HS-5 (cell line): Measurements from ENCODE around the gene TJP2.
"Not testable (repeated sequence)": the region's sequence is repeated elsewhere in the genome, so short reads cannot be mapped to it uniquely, and the experiment has no call there.

Source experiments
- DNase-seq: peaks from one replicate; pipeline ENCODE4 v3.0.0-alpha.2; 2012; ENCODE audit warnings: low read depth

Gene TJP2

DNA sequence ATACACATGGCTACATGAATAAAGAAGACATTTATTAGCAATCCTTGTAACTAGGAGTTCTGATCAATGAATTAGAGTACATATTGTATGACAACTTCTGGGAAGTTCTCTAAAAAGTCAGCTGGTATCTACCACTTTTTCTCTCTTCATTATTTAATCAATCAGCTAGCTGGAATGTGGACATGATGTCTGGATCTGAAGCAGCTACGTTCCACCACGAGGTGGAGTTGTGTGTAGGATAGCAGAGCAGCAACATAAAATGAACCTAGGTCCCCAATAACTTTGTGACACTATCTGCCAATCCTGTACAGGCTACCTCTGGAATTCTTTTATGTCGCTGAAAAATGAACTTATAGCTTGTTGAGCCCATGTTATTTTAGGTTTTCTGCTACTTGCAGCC lies 118.0 kb downstream of the TJP2 start:
- no peak for DNase-seq

DNA sequence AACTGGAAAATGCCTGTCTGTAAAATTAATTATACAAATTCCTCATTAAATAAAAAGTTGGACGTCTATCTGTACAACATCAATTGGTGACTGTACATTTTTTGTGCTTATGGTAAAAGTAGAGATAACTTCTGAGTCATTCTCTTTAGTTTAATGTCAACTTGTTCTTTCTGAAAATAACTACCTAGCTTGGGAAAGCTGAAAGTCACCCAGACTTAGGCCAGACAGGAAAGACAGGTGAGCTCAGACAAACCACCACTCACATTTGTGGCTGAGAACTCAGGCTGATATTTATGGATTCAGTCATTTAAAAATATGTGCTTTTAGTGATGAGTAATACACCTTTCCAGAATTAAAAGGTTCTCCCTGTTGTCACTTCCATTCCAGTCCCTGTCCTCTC lies 119.1 kb downstream of the TJP2 start:
- no peak for DNase-seq

DNA sequence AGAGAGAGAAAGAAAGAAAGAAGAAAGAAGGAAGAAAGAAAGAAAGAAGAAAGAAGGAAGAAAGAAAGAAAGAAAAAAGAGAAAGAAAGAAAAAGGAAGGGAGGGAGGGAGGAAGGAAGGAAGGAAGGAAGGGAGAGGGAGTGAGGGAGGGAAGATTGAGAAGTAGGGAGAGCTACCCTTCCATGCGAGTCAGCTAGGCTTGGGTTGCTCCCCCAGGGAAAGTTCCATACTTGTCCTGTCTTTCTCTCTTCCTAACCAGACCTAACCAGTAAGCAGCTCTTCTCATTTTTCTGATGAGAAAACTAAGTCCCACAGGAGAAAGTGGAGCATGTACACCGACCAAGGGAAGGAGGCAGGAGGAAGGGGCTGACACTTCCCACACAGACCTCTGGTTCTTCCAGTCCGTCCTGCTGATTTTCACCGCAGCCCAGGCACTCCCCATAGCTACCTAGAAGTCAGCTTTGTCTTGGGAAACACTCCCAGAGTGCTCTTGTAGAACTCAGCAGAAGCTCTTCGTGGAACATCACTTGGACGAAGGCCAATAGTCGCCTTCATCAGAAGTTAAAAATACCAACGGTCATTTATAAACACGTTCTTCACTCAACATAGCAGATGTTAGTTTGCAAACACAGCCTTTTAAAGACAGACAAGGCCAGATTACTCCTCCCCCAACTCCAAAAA lies 121.9 kb downstream of the TJP2 start:
- no peak for DNase-seq

DNA sequence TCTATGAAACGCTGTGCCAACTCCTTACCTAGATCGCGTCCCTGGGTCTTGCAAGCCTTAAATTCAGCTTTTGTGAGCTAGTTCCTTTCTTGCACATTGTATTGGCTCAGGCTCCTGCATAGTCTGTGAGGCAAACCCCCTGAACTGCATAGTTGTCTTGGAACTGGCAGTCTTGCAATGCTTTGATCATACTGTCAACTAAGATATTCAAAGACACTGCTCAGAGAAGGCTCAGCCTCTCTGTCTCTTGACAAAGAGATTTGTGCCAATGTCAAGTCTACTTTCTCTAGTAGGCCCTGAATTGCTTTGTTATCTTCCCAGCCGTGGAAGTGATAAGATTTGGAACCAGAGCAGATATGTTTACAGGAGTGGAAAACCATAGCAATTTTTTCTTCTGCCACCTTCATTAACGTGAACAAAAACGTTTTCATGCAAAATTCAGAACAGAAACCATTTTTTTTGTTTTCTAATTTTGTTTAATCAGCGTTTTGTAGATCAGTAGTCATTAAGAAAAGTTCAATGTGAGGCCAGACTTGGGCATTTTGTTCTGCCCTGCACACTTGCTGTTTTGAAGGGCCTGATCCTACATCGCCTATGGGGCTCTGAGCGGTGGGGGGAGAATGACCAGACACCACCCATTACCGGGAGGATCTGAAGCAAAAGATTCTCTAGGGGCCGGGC lies 123.4 kb downstream of the TJP2 start:
- DNase-seq: no peak

DNA sequence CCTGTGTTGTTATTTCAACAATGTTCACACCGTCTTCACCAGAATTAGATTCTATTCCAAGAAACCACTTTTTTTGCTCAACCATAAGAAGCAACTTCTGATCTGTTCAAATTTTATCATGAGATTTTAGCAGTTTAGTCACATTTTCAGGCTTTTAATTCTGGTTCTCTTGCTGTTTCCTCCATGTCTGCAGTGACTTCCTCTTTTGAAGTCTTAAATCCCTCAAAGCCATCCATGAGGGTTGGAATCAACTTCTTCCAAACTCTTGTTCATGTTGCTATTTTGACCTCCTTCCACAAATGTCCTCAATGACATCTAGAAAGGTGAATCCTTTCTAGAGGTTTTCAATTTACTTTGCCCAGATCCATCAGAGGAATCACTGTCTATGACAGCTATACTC lies 125.2 kb downstream of the TJP2 start:
- no peak for DNase-seq

DNA sequence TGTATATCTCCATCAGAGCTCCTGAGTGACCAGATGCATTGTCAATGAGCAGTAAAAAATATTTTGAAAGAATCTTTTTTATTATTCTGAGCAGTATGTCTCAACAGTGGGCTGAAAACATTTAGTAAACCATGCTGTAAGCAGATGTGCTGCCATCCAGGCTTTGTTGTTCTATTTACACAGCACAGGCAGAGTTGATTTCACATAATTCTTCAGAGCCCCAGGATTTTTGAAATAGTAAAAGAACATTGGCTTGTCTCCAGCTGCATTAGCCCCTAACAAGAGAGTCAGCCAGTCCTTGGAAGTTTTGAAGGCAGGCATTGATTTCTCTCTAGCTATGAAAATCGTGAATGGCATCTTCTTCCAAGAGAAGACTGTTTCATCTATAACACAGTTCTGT lies 125.7 kb downstream of the TJP2 start:
- DNase-seq: no peak

DNA sequence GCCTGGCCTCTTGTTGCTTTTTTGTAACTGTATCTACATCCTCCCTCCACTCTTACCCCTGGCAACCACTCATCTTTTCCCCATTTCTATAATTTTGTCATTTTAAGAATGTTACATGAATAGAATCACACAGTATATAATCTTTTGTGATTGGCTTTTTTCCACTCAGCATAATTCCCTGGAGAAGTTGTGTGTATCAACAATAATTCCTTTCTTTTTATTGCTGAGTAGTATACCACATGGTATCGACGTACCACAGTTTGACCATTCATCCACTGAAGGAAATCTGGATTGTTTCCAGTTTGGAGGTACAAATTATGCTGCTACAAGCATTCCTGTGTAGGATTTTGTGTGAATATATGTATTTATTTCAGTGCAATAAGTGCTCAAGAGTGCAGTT lies 129.3 kb downstream of the TJP2 start:
- no peak for DNase-seq

DNA sequence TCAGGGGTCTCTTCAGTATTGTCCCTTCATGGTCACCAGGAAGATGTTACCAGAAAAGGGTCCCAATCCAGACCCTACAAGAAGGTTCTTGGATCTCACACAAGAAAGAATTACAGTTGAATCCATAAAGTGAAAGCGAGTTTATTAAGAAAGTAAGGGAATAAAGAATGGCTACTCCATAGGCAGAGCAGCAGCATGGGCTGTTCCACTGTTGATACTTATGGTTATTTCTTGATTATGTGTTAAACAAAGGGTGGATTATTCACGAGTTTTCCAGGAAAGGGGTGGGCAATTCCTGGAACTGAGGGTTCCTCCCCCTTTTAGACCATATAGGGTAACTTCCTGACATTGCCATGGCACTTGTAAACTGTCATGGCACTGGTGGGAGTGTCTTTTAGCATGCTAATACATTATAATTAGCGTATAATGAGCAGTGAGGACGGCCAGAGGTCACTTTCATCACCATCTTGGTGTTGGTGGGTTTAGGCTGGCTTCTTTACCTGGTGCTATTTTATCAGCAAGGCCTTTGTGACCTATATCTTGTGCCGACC lies 132.9 kb downstream of the TJP2 start:
- not testable (repeated sequence) for DNase-seq

DNA sequence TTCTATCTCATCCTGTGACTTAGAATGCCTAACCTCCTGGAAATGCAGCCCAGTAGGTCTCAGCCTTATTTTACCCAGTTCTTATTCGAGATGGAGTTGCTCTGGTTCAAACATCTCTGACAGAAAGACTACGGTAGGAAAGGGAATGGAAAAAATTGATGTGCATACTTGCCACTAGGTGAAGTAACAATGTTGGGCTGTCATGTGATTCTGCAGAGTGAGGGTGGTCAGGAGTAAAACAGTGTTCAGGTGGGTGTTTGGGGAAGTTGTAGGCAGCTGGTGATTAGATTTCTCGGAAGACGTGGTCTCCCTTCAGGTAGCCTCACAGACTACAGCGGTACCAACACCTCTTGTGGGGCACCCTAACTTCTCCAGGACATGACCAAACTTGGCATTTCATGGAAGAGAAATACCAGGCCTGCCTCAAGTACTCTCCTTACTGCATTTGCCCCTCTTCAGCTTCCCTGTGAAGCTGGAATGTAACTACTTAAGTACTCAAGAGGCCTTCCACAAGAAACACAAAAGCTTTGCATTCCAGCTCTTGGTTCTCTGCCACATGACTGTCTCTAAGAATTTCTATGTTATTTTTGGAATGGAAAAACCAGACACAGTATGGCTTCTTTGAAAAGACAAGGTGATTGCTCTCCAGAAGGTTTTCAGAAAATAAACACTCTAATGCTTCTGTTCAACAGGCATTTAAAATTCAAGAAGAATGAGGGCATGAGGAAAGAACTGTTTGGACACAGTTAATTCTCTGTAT lies 133.5 kb downstream of the TJP2 start:
- DNase-seq: no peak

DNA sequence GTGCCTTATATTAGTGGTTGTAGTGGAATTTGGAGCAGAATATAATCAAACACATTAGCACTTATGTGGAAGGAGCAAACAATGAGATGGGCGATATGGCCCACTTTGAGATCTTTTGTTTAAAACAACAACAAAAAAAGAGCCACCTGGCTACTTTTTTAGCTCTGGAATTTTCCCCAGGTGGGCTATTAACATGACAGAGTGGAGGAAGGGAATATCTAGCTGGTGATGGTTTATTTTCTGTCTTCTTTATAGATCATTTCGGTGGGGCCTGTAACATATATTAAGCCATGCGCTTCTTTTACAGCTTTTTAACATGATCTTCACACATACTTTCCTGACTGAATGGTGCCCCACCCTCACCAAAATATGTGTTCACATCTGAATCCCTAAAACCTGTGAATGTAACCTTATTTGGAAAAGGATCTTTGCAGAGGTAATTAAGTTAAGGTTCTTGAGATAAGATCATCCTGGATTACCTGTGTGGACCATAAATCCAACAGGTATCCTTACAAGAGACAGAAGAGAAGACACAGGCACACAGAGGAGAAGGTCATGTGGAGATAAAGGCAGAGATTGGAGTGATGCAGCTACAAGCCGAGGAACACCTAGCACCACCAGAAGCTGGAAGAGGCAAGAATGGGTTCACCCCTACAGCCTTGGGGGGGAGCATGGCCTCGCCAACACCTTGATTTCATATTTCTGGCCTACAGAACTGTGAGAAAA lies 134.3 kb downstream of the TJP2 start:
- DNase-seq: no peak

DNA sequence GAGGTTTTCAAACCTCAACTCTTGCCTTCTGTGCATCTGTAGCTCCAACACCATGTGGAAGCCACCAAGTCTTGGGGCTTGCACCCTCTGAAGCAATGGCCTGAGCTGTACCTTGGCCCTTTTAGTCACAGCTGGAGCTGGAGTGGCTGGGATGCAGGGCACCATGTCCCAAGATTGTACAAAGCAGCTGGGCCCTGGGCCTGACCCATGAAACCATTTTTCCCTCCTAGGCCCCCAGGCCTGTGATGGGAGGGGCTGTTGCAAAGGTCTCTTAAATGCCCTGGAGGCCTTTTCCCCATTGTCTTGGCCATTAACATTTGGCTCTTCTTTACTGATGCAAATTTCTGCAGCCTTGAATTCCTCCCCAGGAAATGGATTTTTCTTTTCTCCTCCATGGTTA lies 139.1 kb downstream of the TJP2 start:
- DNase-seq: no peak

DNA sequence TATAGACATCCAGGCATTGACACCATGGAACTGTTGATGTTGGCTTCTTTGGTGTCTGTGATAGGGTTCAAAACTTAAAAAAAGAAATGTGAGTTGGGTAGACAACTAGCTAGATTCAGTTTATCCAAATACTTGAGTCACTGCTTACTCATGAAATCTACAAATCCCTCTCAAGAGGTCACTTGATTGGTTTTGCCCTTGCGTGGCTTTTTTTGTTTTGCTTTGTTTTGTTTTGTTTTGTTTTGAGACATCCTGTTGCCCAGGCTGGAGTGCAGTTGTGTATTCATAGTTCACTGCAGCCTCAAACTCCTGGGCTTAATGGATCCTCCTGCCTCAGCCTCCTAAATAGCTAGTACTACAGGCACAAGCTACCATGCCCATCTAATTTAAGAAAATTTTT lies 140.5 kb downstream of the TJP2 start:
- DNase-seq: no peak

DNA sequence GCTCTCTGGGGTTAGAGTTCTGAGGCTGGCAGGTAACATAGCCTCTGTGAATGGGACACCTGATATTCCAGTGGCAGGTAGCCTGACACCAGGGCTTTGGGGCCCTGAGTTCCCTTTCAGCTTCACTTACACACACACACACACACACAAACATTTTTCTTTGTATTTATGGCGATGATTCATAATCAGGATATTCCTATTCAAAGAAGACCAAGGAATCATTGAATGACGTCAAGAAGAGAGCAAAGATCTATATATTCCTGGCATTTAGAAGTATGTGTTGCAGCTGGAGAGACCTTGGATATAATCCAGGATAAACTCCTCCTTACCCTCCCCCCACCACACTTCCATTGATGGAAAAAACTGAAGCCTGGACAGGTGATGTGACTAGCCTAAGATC lies 143.0 kb downstream of the TJP2 start:
- peak; percentile 9 for DNase-seq

DNA sequence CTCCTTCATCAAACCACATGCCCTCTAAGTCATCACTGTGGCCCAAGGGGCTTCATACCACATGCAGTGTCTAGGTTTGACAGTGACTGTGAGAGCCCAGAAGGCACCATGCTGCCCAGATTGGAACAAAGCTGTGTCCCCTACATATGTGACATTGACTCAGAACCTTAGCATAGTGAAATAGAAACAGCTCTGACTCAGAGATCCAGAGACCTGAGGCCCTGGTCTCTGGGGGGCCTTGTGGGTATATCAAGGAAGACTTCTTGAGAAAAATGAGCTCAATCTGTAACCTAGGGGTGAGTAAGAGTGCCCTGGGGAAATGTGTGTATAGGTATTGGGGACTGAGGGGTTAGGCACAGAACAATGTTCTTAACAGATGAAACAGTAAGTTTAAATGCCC lies 143.8 kb downstream of the TJP2 start:
- DNase-seq: no peak

DNA sequence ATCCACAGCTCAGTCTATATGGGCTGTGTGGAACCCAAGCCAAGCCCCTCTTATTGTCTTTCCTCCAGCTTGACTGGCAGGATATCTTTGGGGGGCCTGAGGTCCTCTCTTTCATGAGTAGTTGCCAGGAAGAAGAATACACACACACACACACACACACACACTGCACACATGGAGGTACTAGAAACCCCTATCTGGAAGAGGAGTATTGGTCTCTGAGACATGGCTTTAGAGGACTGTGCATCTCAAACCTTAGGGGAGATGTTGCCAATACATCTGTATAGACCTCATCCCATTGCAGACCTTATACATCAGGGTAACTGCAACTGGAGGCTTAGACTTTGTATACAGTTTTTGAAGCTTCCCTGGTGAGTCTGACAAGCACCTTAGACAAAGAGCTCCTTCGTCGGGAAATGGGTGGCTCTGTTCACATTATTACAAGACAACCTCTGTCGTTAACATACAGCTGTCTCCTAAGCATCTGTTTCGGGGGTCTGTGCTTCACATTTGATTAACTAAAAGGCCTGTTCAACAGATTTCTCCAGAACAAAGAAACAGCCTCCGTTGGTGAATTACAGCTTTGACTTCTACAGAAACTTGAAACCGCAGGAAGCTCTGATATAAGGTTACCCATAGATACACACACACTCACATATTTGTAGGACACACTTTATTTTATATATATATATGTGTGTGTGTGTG lies 145.4 kb downstream of the TJP2 start:
- DNase-seq: no peak

DNA sequence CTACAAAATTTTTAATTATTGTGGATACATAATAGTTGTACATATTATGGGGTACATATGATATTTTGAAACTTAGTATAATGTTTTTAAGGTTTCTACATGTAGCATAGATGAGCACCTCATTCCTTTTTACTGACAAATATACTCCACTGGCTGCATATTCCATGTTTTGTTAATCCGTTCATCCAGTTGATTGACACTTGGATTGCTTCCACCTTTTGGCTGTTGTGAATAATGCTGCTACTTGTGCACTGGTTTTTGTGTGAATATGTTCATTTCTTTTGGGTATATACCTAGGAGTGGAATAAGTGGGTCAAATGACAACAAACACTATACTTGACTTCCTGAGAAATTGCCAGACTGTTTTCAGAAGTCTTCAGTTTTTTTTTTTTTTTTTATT lies 148.2 kb downstream of the TJP2 start:
- DNase-seq: no peak

DNA sequence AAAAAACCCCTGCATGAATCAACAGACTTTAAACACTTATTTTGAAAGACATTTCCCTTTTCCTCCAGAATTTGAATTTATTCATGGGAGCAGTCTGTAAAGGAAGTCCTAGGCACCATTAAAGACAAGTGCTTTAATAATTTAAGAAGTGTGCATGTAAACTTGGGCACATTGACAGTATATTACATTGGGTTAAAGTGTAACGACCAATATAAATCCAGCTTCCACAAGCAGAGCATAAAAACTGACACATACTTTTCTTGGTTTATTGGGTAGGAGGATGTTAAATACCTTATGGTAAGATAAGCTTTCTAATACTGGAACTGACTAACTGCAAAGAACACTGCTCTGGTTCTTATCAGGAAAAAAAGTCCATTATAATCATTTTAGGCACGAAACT lies 149.8 kb downstream of the TJP2 start:
- DNase-seq: no peak
